Measurements from ENCODE around the gene CYP46A1. TPM values are rescaled to one million over a fixed set of nuclear protein-coding genes. Genes with fewer than 3 reads are reported as not detected.

Gene CYP46A1
- total and polyA plus RNA-seq, 2 experiments from 2014 or later: 0.22 to 0.29 TPM

DNA sequence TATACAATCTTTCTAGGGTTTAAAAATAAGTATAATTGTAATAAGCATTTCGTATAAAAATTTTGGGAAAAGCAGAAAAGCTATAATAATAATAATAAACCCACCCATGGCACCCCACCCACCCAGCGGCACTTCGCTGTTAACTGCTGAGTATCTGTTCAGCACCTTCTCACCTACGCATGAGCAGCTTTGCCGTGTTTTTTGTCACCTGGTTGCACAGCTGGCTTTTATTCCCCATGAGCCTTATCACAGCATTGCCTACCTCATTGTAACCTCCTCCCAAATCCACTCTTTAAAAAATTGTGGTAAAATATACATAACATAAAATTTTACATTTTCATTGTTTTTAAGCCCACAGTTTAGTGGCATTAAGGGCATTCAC is 34.7 kb downstream of the CYP46A1 start:
- in situ Hi-C loops (cut with MboI): no loop called here
- Histone ChIP-seq H3K27me3 (replicated peaks; ENCODE audit: insufficient read depth) (peaks cover 10% of the 10 kb centered on the region), H3K9ac (no peak overlapping the region), H3K36me3 (ENCODE audit: low read depth) (no peaks in the 10 kb centered on the region), H2AFZ (no peak overlapping the region), H4K20me1 (ENCODE audit: insufficient read depth) (no peaks in the 10 kb centered on the region), H3K4me1 (ENCODE audit: insufficient read depth) (no peaks in the 10 kb centered on the region), H3K27ac (no peak overlapping the region), H3K9me2 (ENCODE audit: insufficient read depth) (no peaks in the 10 kb centered on the region), H3F3A (ENCODE audit: insufficient read depth) (no peaks in the 10 kb centered on the region), H3K4me2 (ENCODE audit: unreplicated experiment) (no peak overlapping the region), H3K9me3 (ENCODE audit: low read depth) (no peaks in the 10 kb centered on the region), H3K4me3 (no peak overlapping the region), H3K79me2 (ENCODE audit: insufficient read depth) (no peaks in the 10 kb centered on the region)
- no peak for DNase-seq
- WGBS, 2 experiments (ENCODE audit: low coverage in 1 of 2, low lambda C conversion rate in 2 of 2, missing lambda C conversion rate in 2 of 2): 76% methylated on average over 5 of the region's 5 CpGs
- no peak for TF ChIP-seq EZH2phosphoT487 (IDR thresholded peaks at IDR 0.05; ENCODE audit: insufficient read depth, low read depth)
- no peak for TF ChIP-seq EZH2 (IDR thresholded peaks at IDR 0.05; ENCODE audit: insufficient read depth, poor library complexity, severe bottlenecking)

DNA sequence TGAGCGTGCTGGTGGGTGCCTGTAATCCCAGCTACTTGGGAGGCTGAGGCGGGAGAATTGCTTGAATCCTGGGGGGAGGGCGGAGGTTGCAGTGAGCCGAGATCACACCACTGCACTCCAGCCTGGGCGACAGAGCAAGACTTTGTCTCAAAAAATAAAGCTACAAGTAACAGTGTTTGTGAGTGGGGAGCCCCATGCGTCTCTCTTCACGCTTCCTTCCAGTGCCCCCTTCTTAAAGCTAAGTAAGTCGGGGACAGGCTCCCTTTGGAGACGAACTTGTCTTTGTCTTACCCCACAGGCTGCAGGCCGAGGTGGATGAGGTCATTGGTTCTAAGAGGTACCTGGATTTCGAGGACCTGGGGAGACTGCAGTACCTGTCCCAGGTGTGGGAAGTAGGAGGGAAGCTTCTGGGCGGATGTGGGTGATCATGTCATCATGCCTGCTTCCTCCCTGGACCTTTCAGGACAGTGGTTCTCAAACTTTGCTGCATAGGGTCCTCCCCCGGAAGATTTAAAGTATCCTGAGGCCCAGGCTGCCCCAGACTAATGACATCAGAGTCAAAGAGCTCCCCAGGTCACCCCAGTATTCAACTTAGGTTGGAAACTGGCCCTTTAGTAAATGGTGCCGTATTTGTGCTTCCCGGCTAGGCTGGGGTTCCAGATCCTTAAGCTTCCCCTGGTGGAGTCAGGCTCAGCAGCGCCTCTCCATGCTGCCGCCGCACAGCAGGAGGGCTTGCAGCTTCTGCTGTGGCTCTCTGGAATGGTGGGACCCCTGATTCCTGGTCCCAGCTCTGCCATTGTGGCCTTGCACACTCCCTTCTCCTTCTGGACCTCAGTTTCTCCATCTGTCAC is 37.1 kb downstream of the CYP46A1 start:
- no peak for DNase-seq
- in situ Hi-C loops (cut with MboI): loop anchor here (5.0 kb wide), 1 partner anchor 161 kb away; no protein-coding TSS in a partner anchor
- no peaks in the 10 kb centered on the region for H3K79me2 ChIP-seq (ENCODE audit: insufficient read depth)

DNA sequence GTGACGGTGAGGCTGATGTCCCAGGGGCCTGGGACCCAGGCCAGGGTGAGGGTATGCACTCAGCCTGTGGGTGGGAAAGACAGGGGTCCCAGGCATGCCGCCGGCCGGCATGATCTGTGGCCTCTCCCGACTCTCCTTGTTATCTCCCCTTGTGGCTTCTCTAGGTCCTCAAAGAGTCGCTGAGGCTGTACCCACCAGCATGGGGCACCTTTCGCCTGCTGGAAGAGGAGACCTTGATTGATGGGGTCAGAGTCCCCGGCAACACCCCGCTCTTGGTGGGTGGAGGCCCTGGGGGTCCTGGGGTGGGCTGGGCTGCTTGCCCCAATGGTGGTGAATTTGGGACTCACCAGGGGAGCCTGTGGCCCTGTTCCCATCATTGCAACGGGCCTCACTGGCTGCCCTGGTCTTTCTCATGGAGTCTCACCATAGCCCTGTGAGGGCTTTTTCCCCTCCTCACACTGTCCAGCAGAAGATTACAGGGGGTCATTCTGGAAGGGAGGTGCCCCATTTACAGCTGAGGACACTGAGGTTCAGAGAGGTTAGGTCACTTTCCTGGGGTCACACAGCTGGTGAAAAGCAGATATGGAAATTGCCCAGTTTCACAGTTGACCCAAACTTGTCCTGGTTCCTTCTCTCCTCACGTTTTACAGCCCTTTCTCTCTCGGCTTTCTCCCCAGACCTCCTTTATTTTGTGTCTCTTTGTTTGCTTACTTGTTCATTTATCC is 37.9 kb downstream of the CYP46A1 start:
- H3K27ac ChIP-seq: no peak overlapping the region
- TF ChIP-seq EZH2phosphoT487 (IDR thresholded peaks at IDR 0.05; ENCODE audit: insufficient read depth, low read depth): no peak
- no peak for TF ChIP-seq EZH2 (IDR thresholded peaks at IDR 0.05; ENCODE audit: insufficient read depth, poor library complexity, severe bottlenecking)
- H3K4me1 ChIP-seq (ENCODE audit: insufficient read depth): no peaks in the 10 kb centered on the region
- no peaks in the 10 kb centered on the region for H3F3A ChIP-seq (ENCODE audit: insufficient read depth)
- H3K36me3 ChIP-seq (ENCODE audit: low read depth): no peaks in the 10 kb centered on the region
- H3K79me2 ChIP-seq (ENCODE audit: insufficient read depth): no peaks in the 10 kb centered on the region
- no peaks in the 10 kb centered on the region for H3K9me2 ChIP-seq (ENCODE audit: insufficient read depth)
- in situ Hi-C loops (cut with MboI): loop anchor here (5.0 kb wide), 1 partner anchor 160 kb away; no protein-coding TSS in a partner anchor
- H4K20me1 ChIP-seq (ENCODE audit: insufficient read depth): no peaks in the 10 kb centered on the region
- no peak overlapping the region for H2AFZ ChIP-seq
- no peak overlapping the region for H3K4me2 ChIP-seq (ENCODE audit: unreplicated experiment)
- no peak overlapping the region for H3K9ac ChIP-seq
- 79 to 83% methylated on average over 11 of the region's 12 CpGs for WGBS, 2 experiments (ENCODE audit: low coverage in 1 of 2, low lambda C conversion rate in 2 of 2, missing lambda C conversion rate in 2 of 2)
- no peak overlapping the region for H3K4me3 ChIP-seq
- H3K27me3 ChIP-seq (replicated peaks; ENCODE audit: insufficient read depth): peaks cover 10% of the 10 kb centered on the region
- no peak for DNase-seq
- H3K9me3 ChIP-seq (ENCODE audit: low read depth): no peaks in the 10 kb centered on the region

More for the DNA sequence above, 37.1 kb downstream of the CYP46A1 start:
- Histone ChIP-seq H3K4me2 (ENCODE audit: unreplicated experiment) (no peak overlapping the region), H3K36me3 (ENCODE audit: low read depth) (no peaks in the 10 kb centered on the region), H3F3A (ENCODE audit: insufficient read depth) (no peaks in the 10 kb centered on the region), H3K27me3 (replicated peaks; ENCODE audit: insufficient read depth) (peaks cover 10% of the 10 kb centered on the region), H2AFZ (no peak overlapping the region), H3K9me2 (ENCODE audit: insufficient read depth) (no peaks in the 10 kb centered on the region), H3K9me3 (ENCODE audit: low read depth) (no peaks in the 10 kb centered on the region), H3K4me3 (no peak overlapping the region), H3K27ac (no peak overlapping the region), H3K9ac (no peak overlapping the region), H3K4me1 (ENCODE audit: insufficient read depth) (no peaks in the 10 kb centered on the region), H4K20me1 (ENCODE audit: insufficient read depth) (no peaks in the 10 kb centered on the region)
- no peak for TF ChIP-seq EZH2 (IDR thresholded peaks at IDR 0.05; ENCODE audit: insufficient read depth, poor library complexity, severe bottlenecking)
- TF ChIP-seq EZH2phosphoT487 (IDR thresholded peaks at IDR 0.05; ENCODE audit: insufficient read depth, low read depth): no peak
- WGBS, 2 experiments (ENCODE audit: low coverage in 1 of 2, low lambda C conversion rate in 2 of 2, missing lambda C conversion rate in 2 of 2): 87 to 92% methylated on average over 18 of the region's 18 CpGs

GRCh38 chr14:99722741-99723140 is 38.6 kb downstream of the CYP46A1 start:
- Histone ChIP-seq H3K79me2 (ENCODE audit: insufficient read depth) (no peaks in the 10 kb centered on the region), H3K9me3 (ENCODE audit: low read depth) (no peaks in the 10 kb centered on the region), H2AFZ (no peak overlapping the region), H3K4me1 (ENCODE audit: insufficient read depth) (no peaks in the 10 kb centered on the region), H3K4me2 (ENCODE audit: unreplicated experiment) (no peak overlapping the region), H3K4me3 (no peak overlapping the region), H4K20me1 (ENCODE audit: insufficient read depth) (no peaks in the 10 kb centered on the region), H3K27ac (no peak overlapping the region), H3K9ac (no peak overlapping the region), H3F3A (ENCODE audit: insufficient read depth) (no peaks in the 10 kb centered on the region), H3K9me2 (ENCODE audit: insufficient read depth) (no peaks in the 10 kb centered on the region), H3K27me3 (replicated peaks; ENCODE audit: insufficient read depth) (peaks cover 10% of the 10 kb centered on the region), H3K36me3 (ENCODE audit: low read depth) (no peaks in the 10 kb centered on the region)
- DNase-seq: no peak
- 81 to 86% methylated on average over 9 of the region's 9 CpGs for WGBS, 2 experiments (ENCODE audit: low coverage in 1 of 2, low lambda C conversion rate in 2 of 2, missing lambda C conversion rate in 2 of 2)
- TF ChIP-seq EZH2 (IDR thresholded peaks at IDR 0.05; ENCODE audit: insufficient read depth, poor library complexity, severe bottlenecking) (no peak), EZH2phosphoT487 (IDR thresholded peaks at IDR 0.05; ENCODE audit: insufficient read depth, low read depth) (no peak)
- in situ Hi-C loops (cut with MboI): loop anchor here (5.0 kb wide), 1 partner anchor 160 kb away; no protein-coding TSS in a partner anchor

Measured in GM23248 (cell line).